Measurements from ENCODE around the gene FOXF1. TPM values are rescaled to one million over a fixed set of nuclear protein-coding genes. Genes with fewer than 3 reads are reported as not detected.

Gene FOXF1
- polyA plus RNA-seq, 1 donor (not counting 4 experiments of a cell fraction or from before 2014, with no cell fraction given), result not detected

DNA sequence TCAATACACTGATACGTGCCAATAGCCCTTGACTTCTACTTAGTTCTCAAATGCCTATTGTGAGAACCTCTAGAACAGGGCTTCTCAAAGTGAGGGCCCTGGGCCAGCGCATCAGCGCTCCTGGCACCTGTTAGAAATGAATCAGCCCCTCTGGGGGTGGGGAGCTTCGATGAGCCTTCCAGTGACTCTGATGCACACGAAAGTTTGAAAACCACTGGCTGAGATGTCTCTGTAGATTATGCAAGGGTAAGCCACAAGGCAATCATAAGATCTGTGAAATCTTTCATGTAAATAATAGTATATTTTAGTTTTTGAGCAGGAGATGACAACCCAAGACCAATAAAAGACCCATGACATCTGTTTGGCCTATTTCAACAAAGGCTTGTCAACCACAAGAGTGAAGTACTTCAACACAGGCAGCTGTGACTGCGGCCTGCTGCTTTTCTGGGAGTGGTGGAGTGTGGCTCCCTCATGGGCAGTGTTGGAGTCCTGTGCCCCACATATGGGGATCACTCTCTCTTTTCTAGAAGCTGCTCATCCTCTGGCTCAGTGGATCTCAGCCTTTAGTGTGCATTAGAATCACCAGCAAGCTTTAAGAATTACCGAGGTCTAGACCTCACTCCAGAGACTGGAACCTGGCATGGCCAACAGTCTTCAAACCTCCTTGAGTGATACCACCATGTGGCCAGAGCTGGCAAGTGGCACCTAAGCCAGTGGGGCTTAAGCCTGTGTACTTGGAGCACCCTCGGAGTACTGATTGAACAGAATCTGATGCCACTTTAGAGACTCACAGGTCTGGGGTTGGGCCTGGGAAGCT, 39.0 kb downstream of the FOXF1 start:
- TF ChIP-seq, protein P1, sequence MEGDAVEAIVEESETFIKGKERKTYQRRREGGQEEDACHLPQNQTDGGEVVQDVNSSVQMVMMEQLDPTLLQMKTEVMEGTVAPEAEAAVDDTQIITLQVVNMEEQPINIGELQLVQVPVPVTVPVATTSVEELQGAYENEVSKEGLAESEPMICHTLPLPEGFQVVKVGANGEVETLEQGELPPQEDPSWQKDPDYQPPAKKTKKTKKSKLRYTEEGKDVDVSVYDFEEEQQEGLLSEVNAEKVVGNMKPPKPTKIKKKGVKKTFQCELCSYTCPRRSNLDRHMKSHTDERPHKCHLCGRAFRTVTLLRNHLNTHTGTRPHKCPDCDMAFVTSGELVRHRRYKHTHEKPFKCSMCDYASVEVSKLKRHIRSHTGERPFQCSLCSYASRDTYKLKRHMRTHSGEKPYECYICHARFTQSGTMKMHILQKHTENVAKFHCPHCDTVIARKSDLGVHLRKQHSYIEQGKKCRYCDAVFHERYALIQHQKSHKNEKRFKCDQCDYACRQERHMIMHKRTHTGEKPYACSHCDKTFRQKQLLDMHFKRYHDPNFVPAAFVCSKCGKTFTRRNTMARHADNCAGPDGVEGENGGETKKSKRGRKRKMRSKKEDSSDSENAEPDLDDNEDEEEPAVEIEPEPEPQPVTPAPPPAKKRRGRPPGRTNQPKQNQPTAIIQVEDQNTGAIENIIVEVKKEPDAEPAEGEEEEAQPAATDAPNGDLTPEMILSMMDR (optimal IDR thresholded peaks at IDR 0.05 in 1 of 3, IDR thresholded peaks at IDR 0.05 in 1 of 3, conservative IDR thresholded peaks at IDR 0.05 in 1 of 3; ENCODE audit: extremely low read depth in 1 of 3, insufficient read depth in 2 of 3, low read length in 3 of 3), result no peak
- TF ChIP-seq EZH2 (IDR thresholded peaks at IDR 0.05; ENCODE audit: low read length), result no peak
- FAIRE-seq (no peak), DNase-seq (ENCODE audit: low read depth, low spot score) (no peak)
- Histone ChIP-seq H3K9ac (ENCODE audit: control insufficient read depth, extremely low read depth, insufficient read depth, low read length) (no peak overlapping the region), H3K36me3 (ENCODE audit: control insufficient read depth in 2 of 2, extremely low read depth in 1 of 2, insufficient read depth in 2 of 2, low read length in 2 of 2) (peaks cover 8 to 19% of the 10 kb centered on the region in 2 experiments), H3K4me2 (ENCODE audit: control insufficient read depth, extremely low read depth, insufficient read depth, low read depth, low read length) (no peak overlapping the region), H4K20me1 (ENCODE audit: control insufficient read depth, extremely low read depth, insufficient read depth, low read length) (no peaks in the 10 kb centered on the region), H3K9me1 (ENCODE audit: control insufficient read depth, extremely low read depth, insufficient read depth, low read length) (no peaks in the 10 kb centered on the region), H3K27me3 (ENCODE audit: control insufficient read depth, extremely low read depth, insufficient read depth, low read length) (no peaks in the 10 kb centered on the region), H3K9me3 (ENCODE audit: control insufficient read depth, low read depth, low read length) (no peaks in the 10 kb centered on the region), H3K27ac (ENCODE audit: control insufficient read depth, insufficient read depth, low read length) (no peak overlapping the region), H3K4me1 (ENCODE audit: control insufficient read depth, extremely low read depth, insufficient read depth, low read length) (peaks cover 2% of the 10 kb centered on the region), H3K4me3 (ENCODE audit: control insufficient read depth in 2 of 3, extremely low read depth in 1 of 3, insufficient read depth in 2 of 3, low read depth in 1 of 3, low read length in 3 of 3) (no peak overlapping the region), H3K79me2 (ENCODE audit: control insufficient read depth, insufficient read depth, low read length) (peaks cover 8% of the 10 kb centered on the region), H2AFZ (ENCODE audit: control insufficient read depth, low read length) (no peak overlapping the region)
- dilution Hi-C loops (cut with MboI; ENCODE audit: extremely low pct_ligation_motif_present, low sequenced_read_pairs), result no loop called here

DNA sequence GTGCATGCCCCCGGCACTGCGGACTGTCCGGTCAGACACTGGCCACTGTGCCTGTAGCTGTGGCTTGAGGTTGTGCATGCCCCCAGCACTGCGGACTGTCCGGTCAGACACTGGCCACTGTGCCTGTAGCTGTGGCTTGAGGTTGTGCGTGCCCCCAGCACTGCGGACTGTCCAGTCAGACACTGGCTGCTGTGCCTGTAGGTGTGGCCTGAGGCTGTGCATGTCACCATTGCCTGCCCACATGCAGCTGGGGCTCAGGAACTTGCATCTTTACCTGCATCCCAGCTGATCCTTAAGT, 39.5 kb downstream of the FOXF1 start:
- DNase-seq (ENCODE audit: low read depth, low spot score) (no peak), FAIRE-seq (no peak)
- Histone ChIP-seq H3K36me3 (ENCODE audit: control insufficient read depth in 2 of 2, extremely low read depth in 1 of 2, insufficient read depth in 2 of 2, low read length in 2 of 2) (peaks cover 8 to 19% of the 10 kb centered on the region in 2 experiments), H4K20me1 (ENCODE audit: control insufficient read depth, extremely low read depth, insufficient read depth, low read length) (no peaks in the 10 kb centered on the region), H2AFZ (ENCODE audit: control insufficient read depth, low read length) (no peak overlapping the region), H3K79me2 (ENCODE audit: control insufficient read depth, insufficient read depth, low read length) (peaks cover 13% of the 10 kb centered on the region), H3K9me3 (ENCODE audit: control insufficient read depth, low read depth, low read length) (no peaks in the 10 kb centered on the region), H3K4me1 (ENCODE audit: control insufficient read depth, extremely low read depth, insufficient read depth, low read length) (peaks cover 2% of the 10 kb centered on the region), H3K4me3 (ENCODE audit: control insufficient read depth in 2 of 3, extremely low read depth in 1 of 3, insufficient read depth in 2 of 3, low read depth in 1 of 3, low read length in 3 of 3) (no peak overlapping the region), H3K9ac (ENCODE audit: control insufficient read depth, extremely low read depth, insufficient read depth, low read length) (no peak overlapping the region), H3K27me3 (ENCODE audit: control insufficient read depth, extremely low read depth, insufficient read depth, low read length) (no peaks in the 10 kb centered on the region), H3K27ac (ENCODE audit: control insufficient read depth, insufficient read depth, low read length) (no peak overlapping the region), H3K9me1 (ENCODE audit: control insufficient read depth, extremely low read depth, insufficient read depth, low read length) (no peaks in the 10 kb centered on the region), H3K4me2 (ENCODE audit: control insufficient read depth, extremely low read depth, insufficient read depth, low read depth, low read length) (no peak overlapping the region)
- dilution Hi-C loops (cut with MboI; ENCODE audit: extremely low pct_ligation_motif_present, low sequenced_read_pairs), result loop anchor here (25.0 kb wide), 1 partner anchor 712 kb away; no protein-coding TSS in a partner anchor
- TF ChIP-seq, protein P1 (optimal IDR thresholded peaks at IDR 0.05 in 1 of 3, IDR thresholded peaks at IDR 0.05 in 1 of 3, conservative IDR thresholded peaks at IDR 0.05 in 1 of 3; ENCODE audit: extremely low read depth in 1 of 3, insufficient read depth in 2 of 3, low read length in 3 of 3), result no peak
- TF ChIP-seq EZH2 (IDR thresholded peaks at IDR 0.05; ENCODE audit: low read length), result no peak

Measured in keratinocyte (primary cell).